Measurements from ENCODE around the gene RBM42. TPM values are rescaled to one million over a fixed set of nuclear protein-coding genes. Genes with fewer than 3 reads are reported as not detected.

The RBM42 gene
- total RNA-seq, 4 donors from 2014 or later = 77.4 to 88.3 (median 80.0) TPM

- TF ChIP-seq POLR2A (IDR thresholded peaks at IDR 0.05) (no peak), EP300 (IDR thresholded peaks at IDR 0.05) (no peak)
- TF ChIP-seq, protein P1, sequence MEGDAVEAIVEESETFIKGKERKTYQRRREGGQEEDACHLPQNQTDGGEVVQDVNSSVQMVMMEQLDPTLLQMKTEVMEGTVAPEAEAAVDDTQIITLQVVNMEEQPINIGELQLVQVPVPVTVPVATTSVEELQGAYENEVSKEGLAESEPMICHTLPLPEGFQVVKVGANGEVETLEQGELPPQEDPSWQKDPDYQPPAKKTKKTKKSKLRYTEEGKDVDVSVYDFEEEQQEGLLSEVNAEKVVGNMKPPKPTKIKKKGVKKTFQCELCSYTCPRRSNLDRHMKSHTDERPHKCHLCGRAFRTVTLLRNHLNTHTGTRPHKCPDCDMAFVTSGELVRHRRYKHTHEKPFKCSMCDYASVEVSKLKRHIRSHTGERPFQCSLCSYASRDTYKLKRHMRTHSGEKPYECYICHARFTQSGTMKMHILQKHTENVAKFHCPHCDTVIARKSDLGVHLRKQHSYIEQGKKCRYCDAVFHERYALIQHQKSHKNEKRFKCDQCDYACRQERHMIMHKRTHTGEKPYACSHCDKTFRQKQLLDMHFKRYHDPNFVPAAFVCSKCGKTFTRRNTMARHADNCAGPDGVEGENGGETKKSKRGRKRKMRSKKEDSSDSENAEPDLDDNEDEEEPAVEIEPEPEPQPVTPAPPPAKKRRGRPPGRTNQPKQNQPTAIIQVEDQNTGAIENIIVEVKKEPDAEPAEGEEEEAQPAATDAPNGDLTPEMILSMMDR (IDR thresholded peaks at IDR 0.05) = no peak
- Histone ChIP-seq H3K9me3 (peaks cover 0 to under 1% (median 0%) of the 10 kb centered on the region in 4 donors), H3K27ac (no peak overlapping the region), H3K27me3 (no peaks in the 10 kb centered on the region), H3K36me3 (peaks cover 0 to 39% (median 0%) of the 10 kb centered on the region in 3 donors), H3K4me1 (peaks cover 0 to 15% (median 7%) of the 10 kb centered on the region in 4 donors), H3K4me3 (no peak overlapping the region)
- 90 to 93% methylated on average over 1 of the region's 1 CpG for WGBS, 2 donors
- DNase-seq (ENCODE audit: low spot score in 2 of 2) = no peak
Observed at GRCh38 chr19:35613574-35613973, 15.3 kb upstream of the RBM42 start.

DNA sequence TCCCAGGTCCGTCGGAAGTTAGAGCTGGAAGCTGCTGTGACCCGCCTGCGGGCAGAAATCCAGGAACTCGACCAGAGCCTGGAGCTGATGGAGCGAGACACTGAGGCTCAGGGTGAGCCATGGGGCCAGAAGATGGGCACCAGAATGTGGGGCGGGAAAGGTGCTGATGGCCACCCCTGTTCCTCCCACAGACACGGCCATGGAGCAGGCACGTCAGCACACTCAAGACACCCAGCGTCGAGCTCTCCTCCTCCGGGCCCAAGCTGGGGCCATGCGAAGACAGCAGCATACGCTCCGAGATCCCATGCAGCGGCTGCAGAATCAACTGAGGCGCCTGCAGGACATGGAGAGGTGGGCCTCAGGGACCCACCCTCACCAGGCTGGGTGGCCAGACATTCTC lies 13.8 kb upstream of the RBM42 start:
- DNase-seq (ENCODE audit: low spot score in 2 of 2) = no peak

DNA sequence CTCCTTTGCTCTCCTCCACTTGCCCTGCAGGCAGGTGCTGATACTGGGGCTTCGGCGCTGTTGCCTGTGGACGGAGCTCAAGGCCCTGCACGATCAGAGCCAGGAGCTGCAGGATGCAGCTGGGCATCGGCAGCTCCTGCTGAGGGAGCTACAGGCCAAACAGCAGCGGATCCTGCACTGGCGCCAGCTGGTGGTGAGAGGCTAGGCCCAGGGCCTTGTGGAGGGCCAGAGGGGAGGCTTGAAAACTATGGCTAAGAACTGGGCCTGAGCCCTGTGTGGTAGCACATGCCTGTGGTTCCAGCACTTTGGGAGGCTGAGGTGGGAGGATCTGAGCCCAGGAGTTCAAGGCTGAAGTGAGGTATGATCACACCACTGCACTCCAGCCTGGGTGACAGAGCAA lies 10.0 kb upstream of the RBM42 start:
- 70 to 76% methylated on average over 4 to 5 of the region's 7 CpGs for WGBS, 2 donors
- peaks cover 0 to 72% (median 0%) of the 10 kb centered on the region in 3 donors for H3K36me3 ChIP-seq
- TF ChIP-seq POLR2A (IDR thresholded peaks at IDR 0.05) = no peak
- no peak for TF ChIP-seq EP300 (IDR thresholded peaks at IDR 0.05)
- TF ChIP-seq, protein P1 (IDR thresholded peaks at IDR 0.05) = no peak

More for the DNA sequence above, 13.8 kb upstream of the RBM42 start:
- H3K27me3 ChIP-seq = no peaks in the 10 kb centered on the region
- H3K4me3 ChIP-seq = no peak overlapping the region
- peaks cover 0 to 53% (median 0%) of the 10 kb centered on the region in 3 donors for H3K36me3 ChIP-seq
- WGBS, 2 donors = 92 to 94% methylated on average over 16 to 17 of the region's 17 CpGs
- H3K27ac ChIP-seq = no peak overlapping the region
- peaks cover 0 to 15% (median 7%) of the 10 kb centered on the region in 4 donors for H3K4me1 ChIP-seq
- TF ChIP-seq EP300 (IDR thresholded peaks at IDR 0.05) (no peak), POLR2A (IDR thresholded peaks at IDR 0.05) (no peak)
- TF ChIP-seq, protein P1 (IDR thresholded peaks at IDR 0.05) = no peak
- no peaks in the 10 kb centered on the region for H3K9me3 ChIP-seq

GRCh38 chr19:35619290-35619923 lies 9.4 kb upstream of the RBM42 start:
- no peaks in the 10 kb centered on the region for H3K27me3 ChIP-seq
- no peak for DNase-seq (ENCODE audit: low spot score in 2 of 2)
- H3K4me1 ChIP-seq = no peaks in the 10 kb centered on the region
- no peaks in the 10 kb centered on the region for H3K9me3 ChIP-seq
- TF ChIP-seq, protein P1 (IDR thresholded peaks at IDR 0.05) = no peak
- no peak for TF ChIP-seq POLR2A (IDR thresholded peaks at IDR 0.05)
- TF ChIP-seq EP300 (IDR thresholded peaks at IDR 0.05) = no peak
- H3K36me3 ChIP-seq = peaks cover 0 to 72% (median 0%) of the 10 kb centered on the region in 3 donors
- no peak overlapping the region for H3K27ac ChIP-seq
- 95 to 97% methylated on average over 9 of the region's 12 CpGs for WGBS, 2 donors
- no peak overlapping the region for H3K4me3 ChIP-seq

More for the DNA sequence above, 10.0 kb upstream of the RBM42 start:
- Histone ChIP-seq H3K27me3 (no peaks in the 10 kb centered on the region), H3K9me3 (no peaks in the 10 kb centered on the region), H3K4me3 (no peak overlapping the region), H3K4me1 (no peaks in the 10 kb centered on the region), H3K27ac (no peak overlapping the region)
- DNase-seq (ENCODE audit: low spot score in 2 of 2) = no peak

- Histone ChIP-seq H3K4me1 (no peaks in the 10 kb centered on the region), H3K27ac (no peak overlapping the region), H3K9me3 (no peaks in the 10 kb centered on the region), H3K27me3 (no peaks in the 10 kb centered on the region), H3K4me3 (no peak overlapping the region), H3K36me3 (peaks cover 0 to 68% (median 0%) of the 10 kb centered on the region in 3 donors)
- no peak for DNase-seq (ENCODE audit: low spot score in 2 of 2)
- TF ChIP-seq POLR2A (IDR thresholded peaks at IDR 0.05) = no peak
- no peak for TF ChIP-seq EP300 (IDR thresholded peaks at IDR 0.05)
- TF ChIP-seq, protein P1 (IDR thresholded peaks at IDR 0.05) = no peak
- WGBS, 2 donors = 91 to 93% methylated on average over 17 of the region's 17 CpGs
Observed at GRCh38 chr19:35620001-35620400, 8.8 kb upstream of the RBM42 start.
